ENCODE data around the gene ADGRE1.

The ADGRE1 gene

DNA sequence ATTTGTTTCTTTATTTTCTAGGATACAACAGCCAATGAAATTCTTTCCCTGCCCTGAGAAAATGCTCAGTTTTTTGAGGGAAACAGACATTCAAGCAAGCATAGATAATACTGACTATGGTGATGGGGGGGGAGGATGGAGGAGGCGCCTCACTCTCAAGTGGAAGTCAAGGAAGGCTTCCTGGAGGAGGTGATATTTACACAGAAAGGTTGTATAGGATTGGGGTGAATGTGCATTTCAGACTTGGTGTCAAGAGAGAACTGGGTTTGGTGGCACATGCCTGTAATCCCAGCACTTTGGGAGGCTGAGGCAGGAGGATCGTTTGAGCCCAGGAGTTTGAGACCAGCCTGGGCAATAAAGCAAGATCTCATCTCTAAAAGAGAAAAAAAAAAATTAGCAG lies 12.2 kb upstream of the ADGRE1 start:
- H3K27me3 ChIP-seq (ENCODE audit: control insufficient read depth, insufficient read depth, low read length, poor library complexity, severe bottlenecking), result no peaks in the 10 kb centered on the region
- no peak overlapping the region for H3K4me3 ChIP-seq (ENCODE audit: insufficient read depth, low read depth, low read length)
- 57 to 73% methylated on average over 2 of the region's 2 CpGs for WGBS, 2 experiments

DNA sequence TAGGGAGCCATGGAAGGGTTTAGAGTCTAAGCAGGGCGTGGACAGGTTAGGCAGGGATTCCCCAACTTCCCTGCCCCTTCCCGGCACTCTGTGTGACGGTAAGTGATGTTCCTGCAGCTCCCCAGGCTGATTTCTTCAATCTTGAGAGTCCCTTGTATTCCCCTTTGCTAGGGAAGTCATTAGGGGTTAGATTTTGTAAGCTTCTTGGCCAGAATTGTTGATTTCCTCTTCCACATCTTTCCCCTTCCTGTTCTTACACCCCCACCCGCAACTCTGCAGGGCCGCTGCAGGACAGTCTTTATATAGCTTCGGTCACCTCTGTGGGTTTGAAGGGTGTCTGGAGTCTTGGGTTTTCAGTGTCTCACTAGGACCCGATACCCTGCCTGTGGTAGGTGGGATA lies 10.6 kb upstream of the ADGRE1 start:
- Histone ChIP-seq H3K9me3 (ENCODE audit: control insufficient read depth, low read length) (peaks cover 3% of the 10 kb centered on the region), H3K4me1 (ENCODE audit: control insufficient read depth, insufficient read depth, low read length) (no peaks in the 10 kb centered on the region), H3K27me3 (ENCODE audit: control insufficient read depth, insufficient read depth, low read length, poor library complexity, severe bottlenecking) (no peaks in the 10 kb centered on the region), H3K4me3 (ENCODE audit: insufficient read depth, low read depth, low read length) (no peak overlapping the region), H3K27ac (ENCODE audit: insufficient read depth, low read depth, low read length, poor library complexity, severe bottlenecking) (no peak overlapping the region), H3K36me3 (ENCODE audit: control insufficient read depth, insufficient read depth, low read length) (no peaks in the 10 kb centered on the region)
- WGBS, 2 experiments, result 63 to 74% methylated on average over 6 to 7 of the region's 7 CpGs

More for the DNA sequence above, 12.2 kb upstream of the ADGRE1 start:
- H3K36me3 ChIP-seq (ENCODE audit: control insufficient read depth, insufficient read depth, low read length), result no peaks in the 10 kb centered on the region
- no peak overlapping the region for H3K27ac ChIP-seq (ENCODE audit: insufficient read depth, low read depth, low read length, poor library complexity, severe bottlenecking)
- no peaks in the 10 kb centered on the region for H3K4me1 ChIP-seq (ENCODE audit: control insufficient read depth, insufficient read depth, low read length)
- peaks cover 3% of the 10 kb centered on the region for H3K9me3 ChIP-seq (ENCODE audit: control insufficient read depth, low read length)

DNA sequence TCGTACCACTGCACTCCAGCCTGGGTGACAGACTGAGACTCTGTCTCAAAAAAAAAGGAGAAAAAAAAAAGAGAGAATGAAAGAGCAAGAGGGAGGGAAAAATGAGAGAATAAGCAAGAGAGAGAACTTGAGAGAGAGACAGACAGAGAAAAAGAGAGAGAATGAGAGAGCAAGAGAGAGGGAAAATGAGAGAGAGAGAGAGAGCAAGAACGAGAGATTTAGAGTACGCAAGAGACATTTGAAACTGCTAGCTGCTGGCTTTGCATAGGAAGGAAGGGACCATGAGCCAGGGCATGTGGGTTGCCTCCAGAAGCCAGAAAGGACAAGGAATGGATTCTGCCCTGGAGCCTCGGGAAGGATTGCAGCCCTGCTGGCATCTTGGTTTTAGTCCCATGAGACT lies 9.6 kb upstream of the ADGRE1 start:
- no peaks in the 10 kb centered on the region for H3K27me3 ChIP-seq (ENCODE audit: control insufficient read depth, insufficient read depth, low read length, poor library complexity, severe bottlenecking)
- 76 to 83% methylated on average over 4 of the region's 4 CpGs for WGBS, 2 experiments
- H3K4me1 ChIP-seq (ENCODE audit: control insufficient read depth, insufficient read depth, low read length), result no peaks in the 10 kb centered on the region
- no peak overlapping the region for H3K27ac ChIP-seq (ENCODE audit: insufficient read depth, low read depth, low read length, poor library complexity, severe bottlenecking)
- peaks cover 5% of the 10 kb centered on the region for H3K9me3 ChIP-seq (ENCODE audit: control insufficient read depth, low read length)
- no peaks in the 10 kb centered on the region for H3K36me3 ChIP-seq (ENCODE audit: control insufficient read depth, insufficient read depth, low read length)
- H3K4me3 ChIP-seq (ENCODE audit: insufficient read depth, low read depth, low read length), result no peak overlapping the region

GRCh38 chr19:6886277-6886897 lies 992 bp upstream of the ADGRE1 start:
- no peaks in the 10 kb centered on the region for H3K36me3 ChIP-seq (ENCODE audit: control insufficient read depth, insufficient read depth, low read length)
- peaks cover 2% of the 10 kb centered on the region for H3K9me3 ChIP-seq (ENCODE audit: control insufficient read depth, low read length)
- H3K4me1 ChIP-seq (ENCODE audit: control insufficient read depth, insufficient read depth, low read length), result no peaks in the 10 kb centered on the region
- WGBS, 2 experiments, result 75 to 78% methylated on average over 7 of the region's 7 CpGs
- no peak overlapping the region for H3K4me3 ChIP-seq (ENCODE audit: insufficient read depth, low read depth, low read length)
- no peak overlapping the region for H3K27ac ChIP-seq (ENCODE audit: insufficient read depth, low read depth, low read length, poor library complexity, severe bottlenecking)
- no peaks in the 10 kb centered on the region for H3K27me3 ChIP-seq (ENCODE audit: control insufficient read depth, insufficient read depth, low read length, poor library complexity, severe bottlenecking)

DNA sequence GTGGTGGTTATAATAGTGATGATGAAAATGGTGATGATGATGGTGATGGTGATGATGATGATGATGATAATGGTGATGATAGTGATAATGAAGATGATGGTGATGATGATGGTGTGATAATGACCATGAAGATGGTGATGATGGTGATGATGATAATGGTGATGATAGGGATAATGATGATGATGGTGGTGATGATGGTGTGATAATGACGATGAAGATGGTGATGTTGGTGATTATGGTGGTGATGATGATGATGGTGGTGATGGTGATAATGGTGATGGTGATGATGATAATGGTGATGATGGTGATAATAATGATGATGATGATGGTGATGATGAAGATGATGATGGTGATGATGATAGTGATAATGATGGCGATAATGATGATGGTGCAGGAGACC lies 1.6 kb downstream of the ADGRE1 start:
- H3K4me1 ChIP-seq (ENCODE audit: control insufficient read depth, insufficient read depth, low read length), result no peaks in the 10 kb centered on the region
- no peak overlapping the region for H3K4me3 ChIP-seq (ENCODE audit: insufficient read depth, low read depth, low read length)
- no peaks in the 10 kb centered on the region for H3K27me3 ChIP-seq (ENCODE audit: control insufficient read depth, insufficient read depth, low read length, poor library complexity, severe bottlenecking)
- 79 to 81% methylated on average over 2 of the region's 2 CpGs for WGBS, 2 experiments
- H3K27ac ChIP-seq (ENCODE audit: insufficient read depth, low read depth, low read length, poor library complexity, severe bottlenecking), result no peak overlapping the region
- H3K36me3 ChIP-seq (ENCODE audit: control insufficient read depth, insufficient read depth, low read length), result no peaks in the 10 kb centered on the region
- no peaks in the 10 kb centered on the region for H3K9me3 ChIP-seq (ENCODE audit: control insufficient read depth, low read length)

DNA sequence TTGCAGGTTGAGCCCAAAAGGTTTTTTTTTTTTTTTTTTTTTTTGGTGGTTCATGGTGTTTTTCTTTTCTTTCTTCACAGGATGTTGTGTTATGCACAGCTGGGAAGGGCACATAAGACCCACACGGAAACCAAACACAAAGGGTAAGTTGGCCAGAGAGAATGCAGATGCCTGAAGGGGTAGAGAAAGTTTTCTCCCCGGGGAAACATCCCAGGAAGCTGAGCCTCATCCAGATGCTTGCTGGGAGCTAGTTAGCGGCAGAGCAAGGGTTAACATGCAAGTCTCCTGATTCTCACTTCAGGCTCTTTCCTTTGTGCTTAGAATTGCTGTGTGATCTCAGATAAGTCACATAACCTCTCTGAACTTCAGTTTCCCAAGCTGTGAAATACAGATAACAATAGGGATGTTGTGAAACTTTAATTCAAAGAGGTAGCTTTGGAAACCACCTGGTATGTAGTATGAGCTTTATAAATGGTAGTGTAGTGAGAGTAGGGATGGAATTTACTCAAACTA lies 3.1 kb downstream of the ADGRE1 start:
- WGBS, 2 experiments, result 63 to 69% methylated on average over 3 of the region's 3 CpGs
- H3K9me3 ChIP-seq (ENCODE audit: control insufficient read depth, low read length), result no peaks in the 10 kb centered on the region
- H3K4me3 ChIP-seq (ENCODE audit: insufficient read depth, low read depth, low read length), result no peak overlapping the region
- no peaks in the 10 kb centered on the region for H3K4me1 ChIP-seq (ENCODE audit: control insufficient read depth, insufficient read depth, low read length)
- no peaks in the 10 kb centered on the region for H3K27me3 ChIP-seq (ENCODE audit: control insufficient read depth, insufficient read depth, low read length, poor library complexity, severe bottlenecking)
- H3K36me3 ChIP-seq (ENCODE audit: control insufficient read depth, insufficient read depth, low read length), result no peaks in the 10 kb centered on the region
- H3K27ac ChIP-seq (ENCODE audit: insufficient read depth, low read depth, low read length, poor library complexity, severe bottlenecking), result no peak overlapping the region

DNA sequence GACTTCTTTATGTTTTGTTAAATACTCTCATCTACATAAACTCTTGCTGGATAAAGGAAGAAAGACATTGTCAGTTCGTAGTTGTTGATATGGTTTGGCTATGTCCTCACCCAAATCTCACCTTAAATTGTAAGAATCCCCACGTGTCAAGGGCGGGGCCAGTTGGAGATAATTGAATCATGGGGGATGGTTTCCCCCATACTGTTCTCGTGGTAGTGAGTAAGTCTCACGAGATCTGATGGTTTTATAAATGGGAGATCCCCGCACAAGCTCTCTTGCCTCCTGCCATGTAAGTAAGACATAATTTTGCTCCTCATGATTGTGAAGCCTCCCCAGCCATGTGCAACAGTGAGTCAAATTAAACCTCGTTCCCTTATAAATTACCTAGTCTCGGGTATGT lies 3.6 kb downstream of the ADGRE1 start:
- Histone ChIP-seq H3K27me3 (ENCODE audit: control insufficient read depth, insufficient read depth, low read length, poor library complexity, severe bottlenecking) (no peaks in the 10 kb centered on the region), H3K9me3 (ENCODE audit: control insufficient read depth, low read length) (no peaks in the 10 kb centered on the region)
- 56 to 62% methylated on average over 7 to 8 of the region's 8 CpGs for WGBS, 2 experiments

DNA sequence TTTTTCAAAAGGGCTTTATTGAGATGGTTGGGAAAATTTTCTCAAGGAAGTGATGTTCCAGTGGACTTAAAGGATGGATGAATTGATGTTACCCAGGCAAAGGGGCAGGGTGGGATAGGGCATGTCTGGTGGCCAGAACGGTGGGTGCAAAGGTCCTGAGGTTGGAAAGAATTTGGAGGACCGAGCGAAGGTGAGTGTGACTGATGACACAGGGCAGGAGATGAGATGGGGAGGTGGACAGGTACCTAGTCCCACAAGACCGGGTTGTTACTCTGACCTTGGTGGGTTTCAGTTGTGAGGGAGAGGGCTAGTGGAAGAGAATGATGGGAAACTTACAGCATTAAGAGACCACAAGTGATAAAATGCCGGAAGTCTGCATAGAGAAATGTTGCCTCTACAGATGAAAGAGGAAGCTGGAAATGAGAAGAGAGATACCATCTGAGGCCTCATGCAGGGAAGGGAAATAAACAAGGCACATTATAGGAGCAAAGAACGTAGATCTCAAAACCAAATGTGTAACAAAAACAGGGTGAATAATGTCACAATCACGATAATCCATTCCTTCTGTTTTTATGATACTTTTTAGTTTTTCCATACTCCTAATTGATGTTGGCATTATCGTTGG lies 4.5 kb downstream of the ADGRE1 start:
- H3K27ac ChIP-seq (ENCODE audit: insufficient read depth, low read depth, low read length, poor library complexity, severe bottlenecking), result no peak overlapping the region
- H3K27me3 ChIP-seq (ENCODE audit: control insufficient read depth, insufficient read depth, low read length, poor library complexity, severe bottlenecking), result no peaks in the 10 kb centered on the region
- 81% methylated on average over 8 of the region's 8 CpGs for WGBS, 2 experiments
- H3K9me3 ChIP-seq (ENCODE audit: control insufficient read depth, low read length), result no peaks in the 10 kb centered on the region
- no peak overlapping the region for H3K4me3 ChIP-seq (ENCODE audit: insufficient read depth, low read depth, low read length)
- H3K36me3 ChIP-seq (ENCODE audit: control insufficient read depth, insufficient read depth, low read length), result no peaks in the 10 kb centered on the region
- no peaks in the 10 kb centered on the region for H3K4me1 ChIP-seq (ENCODE audit: control insufficient read depth, insufficient read depth, low read length)

More for the DNA sequence above, 3.6 kb downstream of the ADGRE1 start:
- H3K4me1 ChIP-seq (ENCODE audit: control insufficient read depth, insufficient read depth, low read length), result no peaks in the 10 kb centered on the region
- H3K27ac ChIP-seq (ENCODE audit: insufficient read depth, low read depth, low read length, poor library complexity, severe bottlenecking), result no peak overlapping the region
- no peaks in the 10 kb centered on the region for H3K36me3 ChIP-seq (ENCODE audit: control insufficient read depth, insufficient read depth, low read length)
- H3K4me3 ChIP-seq (ENCODE audit: insufficient read depth, low read depth, low read length), result no peak overlapping the region

DNA sequence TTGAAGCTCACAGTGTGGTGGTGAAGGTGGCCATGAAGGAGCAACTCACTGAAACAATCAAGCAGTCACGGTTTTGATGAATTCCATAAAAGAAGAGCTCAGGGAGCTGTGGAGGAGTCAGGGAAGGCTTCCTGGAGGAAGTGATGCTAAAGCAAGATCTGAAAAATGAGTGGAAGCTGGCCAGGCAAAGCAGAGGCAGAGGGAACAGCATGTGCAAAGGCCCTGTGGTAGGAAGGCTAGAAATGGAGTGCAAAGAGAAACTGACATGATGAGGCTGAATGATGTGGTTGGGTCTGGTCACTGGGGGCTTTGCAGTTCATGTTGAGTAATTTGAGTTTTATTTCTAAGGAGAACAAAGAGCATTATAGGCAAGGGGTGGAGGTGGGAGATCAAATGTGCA lies 6.9 kb downstream of the ADGRE1 start:
- no peaks in the 10 kb centered on the region for H3K9me3 ChIP-seq (ENCODE audit: control insufficient read depth, low read length)
- WGBS, 2 experiments, result 62 to 71% methylated on average over 1 of the region's 1 CpG

DNA sequence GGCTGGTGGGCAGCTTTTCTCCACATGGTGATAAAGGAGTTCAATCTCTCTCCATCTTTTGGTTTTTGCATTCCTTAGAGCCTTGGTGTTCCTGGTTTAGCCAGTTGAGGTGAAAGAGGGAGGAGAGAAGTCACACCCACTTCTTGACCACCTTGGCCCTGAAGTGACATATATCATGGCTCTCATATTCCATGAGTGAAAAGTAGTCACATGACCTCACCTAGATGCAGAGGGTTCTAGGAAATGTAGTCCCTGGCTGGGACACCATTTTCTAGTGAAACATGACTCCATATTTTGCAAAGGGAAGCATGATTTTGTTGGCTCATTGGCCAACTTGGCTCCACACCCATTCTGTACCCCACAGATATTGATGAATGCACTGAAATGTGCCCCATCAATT lies 16.1 kb downstream of the ADGRE1 start:
- no peaks in the 10 kb centered on the region for H3K36me3 ChIP-seq (ENCODE audit: control insufficient read depth, insufficient read depth, low read length)
- no peaks in the 10 kb centered on the region for H3K27me3 ChIP-seq (ENCODE audit: control insufficient read depth, insufficient read depth, low read length, poor library complexity, severe bottlenecking)
- no peaks in the 10 kb centered on the region for H3K4me1 ChIP-seq (ENCODE audit: control insufficient read depth, insufficient read depth, low read length)
- peaks cover 10% of the 10 kb centered on the region for H3K9me3 ChIP-seq (ENCODE audit: control insufficient read depth, low read length)
- H3K27ac ChIP-seq (ENCODE audit: insufficient read depth, low read depth, low read length, poor library complexity, severe bottlenecking), result no peak overlapping the region
- no peak overlapping the region for H3K4me3 ChIP-seq (ENCODE audit: insufficient read depth, low read depth, low read length)

More for the DNA sequence above, 6.9 kb downstream of the ADGRE1 start:
- Histone ChIP-seq H3K36me3 (ENCODE audit: control insufficient read depth, insufficient read depth, low read length) (no peaks in the 10 kb centered on the region), H3K27ac (ENCODE audit: insufficient read depth, low read depth, low read length, poor library complexity, severe bottlenecking) (no peak overlapping the region), H3K27me3 (ENCODE audit: control insufficient read depth, insufficient read depth, low read length, poor library complexity, severe bottlenecking) (no peaks in the 10 kb centered on the region), H3K4me1 (ENCODE audit: control insufficient read depth, insufficient read depth, low read length) (no peaks in the 10 kb centered on the region), H3K4me3 (ENCODE audit: insufficient read depth, low read depth, low read length) (no peak overlapping the region)
